HG03280 (cell line): ENCODE data around the gene SRP68.
"Not testable (repeated sequence)": the region's sequence is repeated elsewhere in the genome, so short reads cannot be mapped to it uniquely, and the experiment has no call there.

Experiments
- ATAC-seq: cut with Tn5 transposase; IDR thresholded peaks from one replicate; pipeline ENCODE4 v1.9.1; 2021; ENCODE audit warnings: mild to moderate bottlenecking, moderate library complexity; ENCODE audit not compliant: unreplicated experiment

Gene SRP68

GRCh38 chr17:76078370-76078769 is 6.1 kb upstream of the SRP68 start:
- ATAC-seq, result not testable (repeated sequence)

- no peak for ATAC-seq
Measured at GRCh38 chr17:76077584-76078110, 5.3 kb upstream of the SRP68 start.

DNA sequence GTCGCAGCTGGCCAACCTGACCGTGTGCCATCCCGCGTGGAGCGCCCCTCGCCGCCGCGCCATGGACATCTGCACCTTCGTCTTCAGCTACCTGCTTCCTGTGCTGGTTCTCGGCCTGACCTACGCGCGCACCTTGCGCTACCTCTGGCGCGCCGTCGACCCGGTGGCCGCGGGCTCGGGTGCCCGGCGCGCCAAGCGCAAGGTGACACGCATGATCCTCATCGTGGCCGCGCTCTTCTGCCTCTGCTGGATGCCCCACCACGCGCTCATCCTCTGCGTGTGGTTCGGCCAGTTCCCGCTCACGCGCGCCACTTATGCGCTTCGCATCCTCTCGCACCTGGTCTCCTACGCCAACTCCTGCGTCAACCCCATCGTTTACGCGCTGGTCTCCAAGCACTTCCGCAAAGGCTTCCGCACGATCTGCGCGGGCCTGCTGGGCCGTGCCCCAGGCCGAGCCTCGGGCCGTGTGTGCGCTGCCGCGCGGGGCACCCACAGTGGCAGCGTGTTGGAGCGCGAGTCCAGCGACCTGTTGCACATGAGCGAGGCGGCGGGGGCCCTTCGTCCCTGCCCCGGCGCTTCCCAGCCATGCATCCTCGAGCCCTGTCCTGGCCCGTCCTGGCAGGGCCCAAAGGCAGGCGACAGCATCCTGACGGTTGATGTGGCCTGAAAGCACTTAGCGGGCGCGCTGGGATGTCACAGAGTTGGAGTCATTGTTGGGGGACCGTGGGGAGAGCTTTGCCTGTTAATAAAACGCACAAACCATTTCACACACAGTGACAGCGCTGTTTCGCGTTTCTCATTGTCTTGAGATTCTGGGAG is 4.7 kb upstream of the SRP68 start:
- ATAC-seq, result no peak

DNA sequence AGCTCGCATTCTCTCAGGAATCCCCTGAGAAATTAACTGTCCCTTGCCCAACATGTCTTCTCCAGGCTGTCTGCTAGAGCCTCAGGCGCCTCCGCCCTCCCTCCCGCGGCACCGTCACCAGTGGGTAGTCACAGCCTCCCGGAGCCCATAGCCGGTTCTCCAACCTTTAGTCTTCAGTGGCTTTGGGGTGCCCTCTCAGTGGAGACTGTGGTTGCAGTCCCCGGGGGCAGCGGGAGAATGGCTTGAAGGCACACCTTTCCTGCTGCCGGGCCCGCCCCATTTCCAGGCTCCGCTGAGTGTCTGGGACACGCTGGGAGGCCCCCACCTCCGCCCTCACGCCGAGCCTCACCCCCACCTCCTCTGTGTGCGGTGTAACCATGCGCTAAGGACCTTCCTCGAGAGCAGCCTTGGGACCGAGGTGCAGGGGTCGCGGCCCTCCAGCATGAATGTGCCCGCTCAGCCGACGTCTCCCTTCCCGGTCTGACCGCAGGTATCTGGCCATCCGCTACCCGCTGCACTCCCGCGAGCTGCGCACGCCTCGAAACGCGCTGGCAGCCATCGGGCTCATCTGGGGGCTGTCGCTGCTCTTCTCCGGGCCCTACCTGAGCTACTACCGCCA is 3.9 kb upstream of the SRP68 start:
- no peak for ATAC-seq

DNA sequence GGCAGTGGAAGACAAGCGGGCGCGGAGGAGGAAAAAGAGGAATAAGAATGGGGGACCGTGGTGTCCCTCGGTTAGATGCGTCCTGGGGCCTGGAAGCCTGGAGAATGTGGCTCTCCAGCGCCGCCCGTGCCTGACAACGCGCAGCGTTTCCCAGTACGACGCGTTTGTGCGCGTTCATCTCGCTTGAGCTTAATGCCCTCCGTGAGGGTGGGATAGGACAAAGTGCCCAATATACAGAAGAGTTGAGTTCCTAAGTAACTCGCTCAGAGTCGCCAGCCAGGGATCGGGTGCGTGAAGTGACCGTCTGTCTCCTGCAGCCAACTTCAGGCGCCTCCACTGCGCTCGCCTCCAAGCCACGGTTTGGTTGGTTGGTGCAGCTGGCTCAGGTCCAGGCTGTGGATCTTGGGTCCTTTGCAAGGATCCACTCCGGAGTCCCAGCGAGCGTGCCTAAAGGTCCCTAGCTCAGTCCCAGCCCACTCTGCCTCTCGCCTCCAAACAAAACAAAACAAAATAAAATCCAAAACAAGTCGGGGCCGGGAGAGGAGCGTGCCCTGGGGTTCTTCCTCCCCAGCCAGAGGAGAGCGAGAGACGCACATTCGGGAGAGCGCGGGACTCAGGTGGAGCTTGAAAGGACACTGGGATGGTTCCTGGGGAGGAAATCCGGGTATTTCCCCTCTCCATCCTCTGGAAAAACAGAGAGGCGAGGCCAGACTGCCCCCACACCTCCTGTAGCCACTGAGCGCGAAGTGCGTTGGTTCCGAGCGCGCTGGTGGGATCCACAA is 3.2 kb upstream of the SRP68 start:
- no peak for ATAC-seq

DNA sequence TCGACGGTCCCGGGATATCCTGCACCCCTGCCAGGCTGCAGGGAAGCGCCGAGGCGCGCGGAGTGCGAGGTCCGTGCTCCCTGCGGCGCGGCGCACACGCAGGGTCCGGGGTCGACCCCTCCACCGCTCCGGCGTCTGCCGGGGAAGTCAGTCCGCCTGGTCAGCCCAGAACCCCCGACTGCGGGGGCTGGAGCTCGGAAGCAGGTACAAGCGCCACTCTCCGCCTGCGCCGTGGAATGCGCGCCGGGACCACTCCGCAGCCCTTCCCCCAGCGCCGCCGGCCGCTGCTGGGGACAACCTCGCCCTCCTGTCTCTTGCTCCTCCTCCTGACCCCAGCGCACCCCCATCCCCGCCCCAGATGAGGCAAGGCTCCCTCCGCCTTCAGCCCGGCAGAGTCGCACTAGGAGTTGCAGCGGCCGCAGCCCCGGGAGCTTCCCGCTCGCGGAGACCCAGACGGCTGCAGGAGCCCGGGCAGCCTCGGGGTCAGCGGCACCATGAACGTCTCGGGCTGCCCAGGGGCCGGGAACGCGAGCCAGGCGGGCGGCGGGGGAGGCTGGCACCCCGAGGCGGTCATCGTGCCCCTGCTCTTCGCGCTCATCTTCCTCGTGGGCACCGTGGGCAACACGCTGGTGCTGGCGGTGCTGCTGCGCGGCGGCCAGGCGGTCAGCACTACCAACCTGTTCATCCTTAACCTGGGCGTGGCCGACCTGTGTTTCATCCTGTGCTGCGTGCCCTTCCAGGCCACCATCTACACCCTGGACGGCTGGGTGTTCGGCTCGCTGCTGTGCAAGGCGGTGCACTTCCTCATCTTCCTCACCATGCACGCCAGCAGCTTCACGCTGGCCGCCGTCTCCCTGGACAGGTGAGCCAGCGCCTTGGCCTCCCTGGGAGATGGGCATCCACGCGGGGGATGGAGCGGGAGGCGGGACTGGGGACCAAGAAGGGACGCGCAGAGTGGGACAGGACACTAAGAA is 2.4 kb upstream of the SRP68 start, which contains the start of gene GALR2:
Gene GALR2, plus strand, starts transcription at position 392 of the 974 bp plus-strand sequence. Its CDS starts 103 bp downstream, at position 495.
- ATAC-seq, result no peak

DNA sequence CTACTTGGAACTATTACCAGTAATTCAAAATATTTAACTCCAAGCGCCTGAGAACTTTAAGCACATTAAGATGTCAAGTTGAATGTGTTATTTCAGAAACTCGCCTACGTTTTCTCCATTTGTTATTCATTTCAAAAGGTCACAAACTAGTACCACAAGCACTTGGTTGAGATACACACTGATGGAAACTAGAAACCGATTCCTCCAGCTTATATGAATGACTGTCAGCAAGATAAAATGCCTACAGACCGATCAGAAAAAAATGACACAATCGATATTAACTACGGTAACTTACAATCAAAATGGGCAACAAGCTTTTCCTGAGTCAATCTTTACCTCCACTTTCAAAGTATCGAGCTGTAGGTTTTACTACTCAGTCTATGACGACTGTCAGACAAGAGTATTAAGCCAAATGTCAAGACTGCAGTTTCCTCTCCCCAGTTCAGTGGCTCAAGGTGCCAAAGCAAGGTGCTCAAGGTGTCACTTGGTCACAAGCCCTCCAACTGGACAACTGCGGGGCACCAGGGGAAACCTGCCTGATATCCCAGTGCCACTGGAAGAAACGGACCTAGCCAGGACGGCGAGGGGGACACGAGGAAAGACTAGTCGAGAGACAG is 678 bp downstream of the SRP68 start:
- peak; percentile 16 for ATAC-seq

DNA sequence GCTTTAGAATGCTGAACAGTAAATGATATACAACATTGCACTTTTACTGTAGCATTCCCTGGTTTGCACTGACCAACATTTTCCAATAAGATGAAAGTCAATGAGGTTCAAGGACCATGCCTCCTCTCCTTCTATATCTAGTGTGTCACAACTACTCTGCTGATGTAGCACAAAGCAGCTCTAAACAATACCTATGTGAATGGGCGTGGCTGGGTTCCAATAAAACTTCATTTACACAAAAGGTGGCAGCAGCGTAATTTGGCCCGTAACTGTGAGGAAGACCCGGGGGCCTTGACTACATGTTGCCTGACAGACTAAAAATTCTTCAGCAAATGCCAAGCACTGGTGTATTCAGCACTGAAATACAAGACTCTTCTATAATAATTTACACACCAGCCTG is 6.5 kb downstream of the SRP68 start:
- no peak for ATAC-seq

DNA sequence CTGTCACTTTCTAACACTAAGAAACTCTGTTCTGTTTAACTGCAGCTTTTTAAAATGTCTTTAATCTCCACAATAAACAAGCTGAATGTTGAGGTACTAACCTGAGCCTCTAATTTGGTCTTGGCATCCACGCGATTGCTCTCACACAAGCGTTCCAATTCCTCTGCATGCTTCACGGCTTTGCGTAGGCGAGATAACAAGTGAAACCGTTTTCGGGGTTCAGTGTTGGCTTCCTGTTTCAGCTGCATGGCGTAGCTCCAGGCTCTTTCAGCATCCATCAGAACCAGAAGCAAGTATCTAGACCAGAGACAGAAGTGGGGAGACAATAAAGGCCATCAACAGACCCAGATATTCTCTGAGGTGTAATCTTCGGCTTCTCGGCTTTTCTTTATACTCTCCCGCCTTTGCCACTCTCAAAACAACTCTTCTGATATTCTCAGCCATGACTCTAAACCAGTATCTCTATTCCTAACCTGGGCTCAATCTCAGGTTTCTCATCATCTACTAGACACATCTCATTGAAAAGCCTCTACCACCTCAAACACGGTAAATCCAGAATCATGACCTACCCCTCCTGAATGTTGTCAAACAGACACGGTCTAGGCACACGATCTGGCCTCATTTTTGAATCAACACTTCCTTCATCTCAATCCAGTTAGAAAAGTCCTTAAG is 8.3 kb downstream of the SRP68 start:
- ATAC-seq, result no peak

DNA sequence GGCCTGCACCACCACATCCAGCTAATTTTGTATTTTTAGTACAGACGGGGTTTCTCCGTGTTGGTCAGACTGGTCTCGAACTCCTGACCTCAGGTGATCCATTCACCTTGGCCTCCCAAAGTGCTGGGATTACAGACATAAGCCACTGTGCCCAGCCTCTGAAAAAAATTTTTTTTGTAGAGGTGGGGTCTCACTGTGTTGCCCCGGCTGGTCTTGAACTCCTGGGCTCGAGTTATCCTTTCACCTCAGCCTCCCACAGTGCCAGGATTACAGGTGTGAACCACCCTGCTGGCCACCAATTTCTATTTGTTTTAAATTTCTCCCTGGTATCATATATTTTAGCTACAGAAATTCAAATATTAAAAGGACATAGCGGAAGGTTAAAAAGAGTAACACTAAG is 14.1 kb downstream of the SRP68 start:
- ATAC-seq, result not testable (repeated sequence)

- ATAC-seq, result no peak
Measured at GRCh38 chr17:76056882-76057281, 15.4 kb downstream of the SRP68 start.

DNA sequence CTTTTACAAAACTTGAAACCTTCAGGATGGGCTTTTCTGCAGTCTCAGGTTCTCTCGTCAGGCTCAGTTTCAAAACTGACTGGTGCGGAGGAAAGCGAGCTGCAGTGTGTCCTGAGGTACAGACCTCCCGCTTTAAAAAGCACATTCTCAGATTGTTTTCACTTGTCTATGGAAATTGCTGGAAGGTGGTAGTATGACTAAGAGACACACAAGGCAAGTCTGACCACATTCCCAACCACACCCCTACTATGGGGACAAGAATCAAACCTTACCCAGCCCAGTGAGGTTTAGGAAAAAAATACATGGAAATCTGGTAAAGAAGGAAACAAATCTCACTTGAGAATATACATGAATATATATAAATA is 18.2 kb downstream of the SRP68 start:
- ATAC-seq, result no peak

DNA sequence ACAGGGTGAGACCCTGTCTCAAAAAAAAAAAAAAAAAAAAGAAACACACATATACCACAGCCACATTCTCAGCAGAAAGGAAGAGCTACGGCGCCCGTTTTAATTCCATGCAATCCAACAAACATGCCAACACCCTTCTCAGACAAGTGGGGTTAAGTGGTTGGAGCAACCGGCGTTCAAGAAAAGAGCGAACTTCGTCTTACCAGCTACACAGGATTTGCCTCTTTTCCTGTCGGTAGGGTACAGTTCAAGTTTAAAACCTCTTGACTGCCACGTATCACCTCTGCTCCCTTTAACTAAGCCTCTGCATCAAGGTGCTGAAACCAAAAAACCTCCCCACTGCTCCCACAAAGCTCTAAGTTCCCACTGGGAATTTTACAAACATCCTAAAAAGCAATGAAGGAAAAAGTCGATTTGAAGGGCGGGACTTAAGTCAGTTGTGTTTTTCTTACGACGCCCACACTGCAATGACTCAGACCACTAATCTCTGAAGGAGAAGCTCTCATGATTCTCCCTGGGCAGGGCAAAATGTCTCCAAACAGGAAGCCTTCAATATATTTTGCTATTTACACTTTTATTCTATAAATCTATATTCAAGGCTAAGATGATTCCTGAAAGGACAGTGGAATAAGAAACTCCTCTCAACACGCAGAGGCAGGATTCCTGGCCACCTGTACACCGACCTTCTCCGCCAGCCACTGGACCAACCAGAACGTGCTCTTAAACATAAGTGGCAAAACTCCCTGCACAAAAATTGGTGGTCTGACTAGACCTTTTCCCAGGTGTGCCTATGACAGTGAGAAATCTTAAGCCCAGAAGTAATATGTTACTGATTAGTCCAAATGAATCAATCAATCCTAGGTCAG is 18.8 kb downstream of the SRP68 start:
- ATAC-seq, result no peak

DNA sequence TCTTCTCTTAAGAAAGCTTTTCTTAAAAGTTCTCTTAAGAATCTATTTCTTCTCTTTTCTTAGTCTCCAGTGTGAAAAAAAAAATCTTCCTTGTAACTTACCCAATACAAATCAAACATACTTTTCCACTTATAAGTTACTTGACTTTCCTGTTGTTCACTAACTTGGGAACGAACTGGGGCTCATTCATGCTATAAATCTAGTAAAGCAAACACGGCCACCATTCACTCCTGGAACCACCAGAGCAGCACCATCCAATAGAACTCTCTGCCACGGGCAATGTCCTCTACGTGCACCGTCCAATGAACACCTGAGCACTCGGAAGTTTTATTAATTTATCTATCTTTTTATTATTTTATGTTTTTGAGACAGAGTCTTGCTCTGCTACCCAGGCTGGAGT is 20.8 kb downstream of the SRP68 start:
- ATAC-seq, result no peak

DNA sequence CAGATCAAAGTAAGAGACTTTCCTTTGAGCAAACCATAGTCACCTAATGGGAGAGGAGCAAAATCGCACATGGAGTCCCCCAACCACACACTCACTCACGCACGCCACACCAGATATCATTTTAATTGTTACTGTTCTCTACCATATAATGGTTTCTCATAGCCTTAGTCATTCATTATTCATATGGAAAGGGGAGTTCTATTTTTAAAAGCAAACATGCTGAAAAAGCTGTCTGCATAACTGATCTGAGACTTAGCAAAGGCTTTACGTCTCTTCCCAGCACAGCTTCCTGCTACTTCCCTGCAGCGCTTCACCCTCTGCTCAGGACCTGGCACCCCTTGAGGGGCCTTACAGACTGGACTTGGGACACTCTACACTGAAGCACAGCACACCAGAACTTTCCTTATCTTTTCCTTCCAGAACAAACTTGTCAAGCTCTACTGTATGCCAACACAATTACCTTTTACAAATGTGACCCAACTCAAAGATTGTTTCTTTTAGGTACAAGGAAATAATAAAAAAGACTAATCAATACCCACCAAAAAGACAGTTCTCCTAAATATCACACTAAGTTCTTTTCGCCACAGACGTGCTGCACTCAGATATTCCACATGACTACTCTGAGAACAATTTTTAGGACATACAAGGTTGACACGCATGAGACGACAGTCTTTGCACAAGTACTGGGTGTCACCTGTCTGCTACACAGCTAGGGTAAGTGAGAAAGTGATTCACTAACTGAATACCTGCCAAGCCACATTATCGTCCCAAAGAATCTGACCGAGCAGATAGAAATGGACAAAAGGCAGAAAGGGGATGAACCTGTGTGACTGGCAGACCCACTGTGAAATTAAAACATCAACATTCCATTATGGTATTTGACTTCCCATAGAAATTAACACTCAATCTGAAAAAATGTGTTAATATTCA is 21.5 kb downstream of the SRP68 start:
- ATAC-seq, result no peak

- no peak for ATAC-seq
Measured at GRCh38 chr17:76049836-76050537, 22.3 kb downstream of the SRP68 start.

DNA sequence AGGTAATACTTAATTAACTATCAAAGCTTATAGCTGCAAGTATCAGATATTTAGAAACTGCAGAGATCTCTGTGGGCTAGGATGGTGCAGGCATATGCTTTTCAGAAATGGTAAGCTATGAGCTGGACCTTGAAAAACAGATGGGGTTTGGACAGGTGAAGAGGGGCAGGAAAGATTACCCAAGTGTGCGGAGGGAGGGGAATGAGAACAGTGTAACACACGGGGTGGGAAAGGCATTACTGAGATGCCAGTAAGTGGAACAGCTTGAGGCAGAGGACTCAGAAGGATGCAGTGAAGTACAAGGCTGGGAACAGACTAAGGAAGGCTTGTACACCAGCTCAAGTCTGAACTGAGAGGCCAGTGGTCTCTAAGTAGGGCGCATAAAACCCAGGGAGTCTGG is 23.1 kb downstream of the SRP68 start:
- no peak for ATAC-seq
